GM18951 (cell line): ENCODE measurements around the gene NARF.
A peak's percentile ranks its signal among the peaks of the same experiment; 100 is the strongest.
"Not testable (repeated sequence)": the region's sequence is repeated elsewhere in the genome, so short reads cannot be mapped to it uniquely, and the experiment has no call there.

Source experiments
- POLR2A ChIP-seq: IDR thresholded peaks from 4 replicates; pipeline ENCODE4 v1.6.1; 2011; ENCODE audit warnings: mild to moderate bottlenecking; ENCODE audit not compliant: insufficient read length, insufficient read depth; ENCODE audit errors: extremely low read depth
- in situ Hi-C: fragments of 300-500 bp; cut with MboI; formaldehyde crosslinking; loops from one replicate; pipeline ENCODE4 v1.12.0; 2022; ENCODE audit warnings: low sequenced_read_pairs, mixed read lengths, inconsistent platforms; ENCODE audit not compliant: unreplicated experiment

Gene NARF

DNA sequence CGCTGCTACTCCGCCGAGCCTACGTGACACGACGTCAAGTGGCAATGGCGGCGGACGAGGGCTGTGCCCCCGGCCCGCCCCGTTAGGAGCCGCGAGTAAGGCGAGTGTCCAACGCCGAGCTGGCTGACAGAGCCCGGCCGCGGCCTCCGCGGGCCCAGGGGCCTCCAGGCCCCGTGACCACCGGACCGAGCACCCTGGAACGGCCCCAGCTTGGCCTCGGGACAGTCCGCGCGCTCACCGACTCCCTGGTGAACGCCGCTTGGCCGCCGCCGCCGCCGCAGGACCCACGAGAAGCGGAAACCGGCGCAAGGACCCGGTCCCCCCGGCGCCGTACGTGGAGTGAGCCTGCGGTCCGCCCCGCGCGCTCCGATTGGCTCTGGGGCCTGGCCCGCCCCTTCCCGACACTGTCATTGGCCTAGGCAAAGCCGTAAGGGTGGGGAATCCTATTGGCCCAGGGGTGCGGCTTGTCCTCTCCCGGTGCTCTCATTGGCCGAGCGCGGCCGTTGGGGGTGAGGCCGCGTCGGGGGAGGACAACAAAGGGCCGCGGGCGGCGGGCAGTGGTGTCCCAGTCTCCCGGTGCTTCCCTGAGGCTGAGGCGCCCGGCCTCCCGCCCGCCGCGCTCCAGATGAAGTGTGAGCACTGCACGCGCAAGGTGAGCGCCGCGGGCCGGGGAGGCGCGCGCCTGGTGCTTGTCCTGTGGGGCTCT, at the start of gene NARF:
NARF (plus strand) TSS at position 563 of the 706 bp plus-strand sequence; CDS start at position 626, 63 bp downstream.
- in situ Hi-C loops = no loop called here
- TF ChIP-seq POLR2A = peak; percentile 93

DNA sequence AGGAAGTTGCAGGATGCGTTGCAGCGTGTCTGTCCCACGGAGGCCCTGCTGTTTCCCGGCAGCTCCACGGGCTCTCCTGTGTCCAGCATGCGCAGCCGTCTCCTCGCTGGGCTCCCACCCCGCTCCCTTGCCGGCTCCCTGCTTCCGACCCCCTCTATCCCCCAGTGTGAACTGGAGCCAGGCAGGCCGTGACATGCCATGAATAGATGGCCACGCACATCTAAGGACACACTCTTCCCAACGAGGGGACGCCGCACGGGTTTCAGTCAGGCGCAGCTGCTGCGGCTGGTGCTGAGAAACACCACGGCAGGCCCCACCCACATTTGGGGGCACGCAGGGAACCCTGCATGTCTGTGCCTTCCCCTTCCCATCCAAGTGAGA, 49.6 kb upstream of the NARF start:
- TF ChIP-seq POLR2A = no peak
- in situ Hi-C loops = loop anchor here (5.0 kb wide), 1 partner anchor 52 kb away; the partner anchor contains the start of gene TEX19

DNA sequence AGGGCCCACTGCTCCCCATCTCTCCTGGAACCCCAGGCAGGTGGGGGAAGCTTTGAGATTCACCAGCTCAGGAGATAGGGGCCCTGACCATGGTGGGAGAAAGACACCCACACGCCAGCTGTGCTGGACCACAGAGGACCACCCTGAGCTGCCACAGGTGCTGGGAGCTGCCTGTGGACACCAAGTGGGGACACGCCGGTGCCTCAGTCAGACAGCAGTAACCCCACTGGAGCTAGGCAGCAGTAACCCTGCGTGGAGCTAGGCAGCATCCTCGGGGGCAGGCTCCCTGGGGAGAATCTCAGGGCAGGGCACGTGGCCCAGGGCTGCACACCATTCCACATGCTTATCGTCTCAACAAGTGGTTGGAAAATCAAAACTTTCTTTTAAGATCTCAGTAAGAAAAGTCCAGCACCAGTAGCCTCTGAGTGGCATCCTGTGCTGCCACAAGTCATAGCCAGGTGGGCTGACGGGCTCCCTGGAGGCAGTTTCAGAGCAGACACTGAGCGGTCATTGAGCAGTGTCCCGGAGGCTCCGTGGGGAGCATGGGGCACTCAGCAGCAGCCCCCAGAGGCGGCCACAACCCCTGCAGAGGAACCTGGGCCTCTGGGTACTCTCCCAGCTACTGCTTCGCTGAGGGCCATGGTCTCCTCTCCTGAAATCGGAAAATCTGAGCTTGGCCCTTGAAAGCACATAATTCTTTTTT, 48.4 kb upstream of the NARF start:
- TF ChIP-seq POLR2A = no peak
- in situ Hi-C loops = no loop called here

DNA sequence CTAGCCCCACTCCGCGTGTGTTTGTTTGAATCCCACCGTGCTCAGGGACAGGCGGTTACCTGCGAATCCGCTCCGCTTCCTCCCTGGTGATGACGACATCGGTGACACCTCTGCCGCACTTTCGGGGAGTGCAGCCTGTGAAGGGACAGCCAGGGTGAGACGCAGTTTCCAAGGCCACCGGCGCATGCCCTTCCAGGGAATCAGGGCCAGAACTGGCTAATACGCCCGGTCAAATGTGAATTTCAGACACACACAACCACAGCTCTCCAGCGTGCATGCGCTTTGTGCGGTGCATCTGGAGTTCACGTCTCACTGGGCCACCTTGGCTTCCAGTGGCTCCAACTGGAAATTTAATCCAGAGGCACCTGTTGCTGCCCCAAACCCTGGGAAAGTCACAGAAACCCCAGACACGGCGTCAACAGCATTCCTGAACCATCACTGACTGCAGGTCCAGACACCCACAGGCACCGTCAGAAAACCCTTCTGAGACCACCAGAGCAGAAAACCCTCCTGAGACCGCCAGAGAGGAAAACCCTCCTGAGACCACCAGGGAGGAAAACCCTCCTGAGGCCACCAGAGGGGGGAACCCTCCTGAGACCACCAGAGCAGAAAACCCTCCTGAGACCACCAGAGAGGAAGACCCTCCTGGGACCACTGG, 47.0 kb upstream of the NARF start:
- in situ Hi-C loops = no loop called here
- TF ChIP-seq POLR2A = no peak

DNA sequence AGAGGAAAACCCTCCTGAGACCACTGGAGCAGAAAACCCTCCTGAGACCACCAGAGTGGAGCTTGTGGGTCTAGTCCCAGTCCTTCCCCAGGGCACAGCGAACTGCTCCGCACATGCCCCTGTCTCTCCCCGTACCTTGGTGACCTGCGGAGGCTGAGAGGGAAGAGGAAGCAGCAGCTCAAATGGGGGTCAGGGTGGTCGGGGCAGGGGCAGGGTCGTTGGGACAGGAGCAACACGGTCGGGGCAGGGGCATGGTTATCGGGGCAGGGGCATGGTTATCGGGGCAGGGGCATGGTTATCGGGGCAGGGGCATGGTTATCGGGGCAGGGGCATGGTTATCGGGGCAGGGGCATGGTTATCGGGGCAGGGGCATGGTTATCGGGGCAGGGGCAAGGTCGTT, 46.5 kb upstream of the NARF start:
- in situ Hi-C loops = not testable (repeated sequence)

DNA sequence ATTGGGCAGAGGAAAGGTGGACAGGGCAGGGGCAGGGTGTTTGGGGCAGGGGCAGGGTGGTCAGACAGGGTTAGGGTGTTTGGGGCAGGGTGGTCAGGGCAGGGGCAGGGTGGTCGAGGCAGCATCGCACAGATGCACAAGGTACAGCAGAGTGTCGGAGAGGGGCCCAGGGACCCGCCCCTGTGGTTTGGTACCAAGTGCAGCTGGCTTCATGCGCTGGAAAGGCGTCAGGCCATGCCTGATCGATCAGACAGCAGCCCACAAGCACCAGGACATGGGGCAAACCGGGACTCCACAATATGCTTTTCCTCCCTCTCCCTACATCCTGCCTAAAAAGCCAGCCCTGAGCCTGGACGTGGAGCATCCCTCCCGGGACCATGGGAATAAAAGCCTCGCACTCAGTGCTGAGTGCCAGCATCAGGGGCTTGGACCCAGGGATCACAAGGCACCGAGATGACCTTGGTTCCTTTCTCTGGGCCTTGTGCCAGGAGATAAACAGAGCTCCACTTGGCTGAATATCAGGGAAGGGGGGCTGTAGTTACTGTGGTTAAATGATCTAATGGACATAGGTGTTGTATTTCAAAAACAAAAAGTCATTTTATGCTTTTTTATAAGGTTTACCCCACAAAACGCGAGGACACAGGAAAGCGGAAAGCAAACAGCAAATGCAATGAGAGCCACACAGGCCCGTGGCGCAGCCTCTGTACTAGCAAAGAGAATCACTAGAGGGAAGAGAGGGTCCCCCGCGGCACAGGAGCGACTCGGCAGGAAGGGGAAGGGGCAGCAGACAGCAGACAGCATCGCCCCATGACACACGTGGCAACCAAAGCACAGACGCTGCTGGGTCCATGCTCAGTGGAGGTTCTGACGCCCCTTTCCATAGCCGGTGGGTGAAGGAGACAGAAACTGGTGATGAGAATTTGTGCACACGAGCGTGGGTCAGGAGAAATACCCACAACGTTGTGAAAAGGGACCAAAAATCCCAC, 45.7 kb upstream of the NARF start:
- TF ChIP-seq POLR2A = no peak
- in situ Hi-C loops = no loop called here

DNA sequence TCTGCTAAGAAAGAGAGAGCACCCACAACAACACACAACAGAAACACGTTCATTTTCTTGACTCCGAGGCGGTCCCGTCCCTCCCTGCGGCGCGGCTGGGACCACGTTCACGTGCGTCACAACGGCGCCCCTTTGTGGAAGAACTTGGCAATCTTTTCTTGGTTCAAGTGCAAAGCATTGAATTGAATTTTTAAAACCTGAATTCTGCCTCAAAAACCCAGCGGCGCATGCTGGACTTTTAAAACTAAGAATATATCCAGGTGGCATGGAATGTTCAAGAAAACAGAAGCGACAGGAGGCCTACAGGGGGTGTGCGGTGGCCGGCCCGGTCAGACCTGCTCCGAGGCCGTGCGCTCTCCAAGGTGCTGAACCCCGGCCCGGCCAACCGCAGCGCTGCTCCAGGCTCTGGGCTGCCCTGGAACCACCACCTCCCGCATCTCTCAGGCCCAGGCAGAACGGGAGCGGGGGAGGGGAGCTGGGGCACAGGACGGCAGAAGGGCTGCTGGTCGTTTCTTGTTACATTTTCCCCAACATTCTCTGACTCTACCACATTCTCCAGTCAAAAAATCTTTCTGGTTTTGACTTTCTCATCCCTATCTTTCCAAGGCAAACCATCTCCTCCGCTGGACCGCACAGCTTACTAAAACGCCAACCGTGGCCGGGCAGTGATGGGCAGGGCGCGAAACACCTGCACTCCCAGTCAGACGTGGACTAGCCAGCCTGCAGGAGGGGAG, 43.8 kb upstream of the NARF start:
- TF ChIP-seq POLR2A = no peak
- in situ Hi-C loops = no loop called here

DNA sequence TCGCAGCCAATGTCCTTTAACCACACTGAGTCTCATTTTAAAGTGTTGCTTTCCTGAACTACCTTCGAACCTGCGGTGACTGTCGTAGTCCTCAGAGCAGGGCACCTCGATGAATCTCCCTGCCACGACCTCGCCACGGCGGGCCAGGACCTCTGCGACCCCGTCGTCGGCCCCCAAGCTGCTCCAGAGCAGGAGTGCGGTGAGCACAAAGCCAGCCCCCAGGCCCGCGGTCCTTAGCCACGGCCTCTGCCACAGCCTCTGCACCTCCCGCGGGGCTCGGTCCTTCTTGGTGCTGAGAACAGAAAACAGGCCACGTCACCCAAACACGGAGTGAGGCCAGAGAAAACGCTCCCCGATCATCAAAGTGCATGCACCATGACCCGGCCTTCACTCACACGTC, 43.2 kb upstream of the NARF start:
- in situ Hi-C loops = no loop called here
- TF ChIP-seq POLR2A = no peak

DNA sequence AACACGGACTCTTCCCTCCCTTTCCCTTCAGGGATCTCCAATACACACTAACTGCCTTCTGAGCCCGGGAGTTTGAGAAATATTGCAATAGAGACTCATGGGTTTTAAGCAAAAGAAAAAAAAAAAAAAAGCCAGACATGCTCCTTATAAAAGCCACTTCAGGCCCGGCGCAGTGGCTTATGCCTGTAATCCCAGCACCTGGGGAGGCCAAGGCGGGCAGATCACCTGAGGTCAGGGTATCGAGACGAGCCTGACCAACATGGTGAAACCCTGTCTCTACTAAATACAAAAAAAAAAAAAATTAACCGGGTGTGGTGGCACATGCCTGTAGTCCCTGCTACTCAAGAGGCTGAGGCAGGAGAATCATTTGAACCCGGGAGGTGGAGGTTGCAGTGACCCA, 42.8 kb upstream of the NARF start:
- in situ Hi-C loops = no loop called here
- no peak for TF ChIP-seq POLR2A

DNA sequence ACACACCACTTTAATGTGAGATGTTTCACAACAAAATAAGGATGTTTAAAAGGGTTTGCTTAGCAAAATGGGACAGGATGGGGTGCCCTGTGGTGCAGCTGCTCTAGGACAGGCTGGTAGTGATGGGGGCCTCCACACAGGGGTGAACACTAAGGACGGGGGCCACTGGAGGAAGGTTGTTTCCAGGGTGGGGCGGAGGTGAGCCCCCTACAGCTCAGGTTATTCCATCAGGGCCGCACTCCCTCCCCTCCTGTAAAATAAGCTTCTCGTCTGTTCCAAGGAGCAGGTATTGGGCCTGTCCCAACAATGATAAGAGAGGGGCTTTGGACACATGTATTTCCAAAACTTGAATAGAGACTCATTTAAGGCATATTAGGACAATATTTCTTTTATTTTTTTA, 42.3 kb upstream of the NARF start:
- TF ChIP-seq POLR2A = no peak
- in situ Hi-C loops = no loop called here

DNA sequence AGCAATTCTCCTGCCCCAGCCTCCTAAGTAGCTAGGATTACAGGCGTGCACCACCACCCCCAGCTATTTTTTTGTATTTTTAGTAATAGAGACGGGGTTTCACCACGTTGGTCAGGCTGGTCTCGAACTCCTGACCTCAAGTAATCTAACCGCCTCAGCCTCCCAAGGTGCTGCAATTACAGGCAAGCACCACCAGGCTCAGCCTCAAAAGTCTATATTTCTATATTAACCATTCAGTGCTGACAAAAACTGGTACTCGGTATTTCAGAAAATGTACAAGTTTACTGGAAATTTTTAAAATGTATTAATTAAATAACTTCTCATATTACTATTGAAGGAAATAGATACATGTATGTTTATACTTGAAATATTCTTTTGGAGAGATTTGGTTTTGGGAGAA, 41.8 kb upstream of the NARF start:
- in situ Hi-C loops = no loop called here
- no peak for TF ChIP-seq POLR2A
